Measurements from ENCODE around the gene C1GALT1.
A peak's percentile ranks its signal among the peaks of the same experiment; 100 is the strongest.

The C1GALT1 gene

DNA sequence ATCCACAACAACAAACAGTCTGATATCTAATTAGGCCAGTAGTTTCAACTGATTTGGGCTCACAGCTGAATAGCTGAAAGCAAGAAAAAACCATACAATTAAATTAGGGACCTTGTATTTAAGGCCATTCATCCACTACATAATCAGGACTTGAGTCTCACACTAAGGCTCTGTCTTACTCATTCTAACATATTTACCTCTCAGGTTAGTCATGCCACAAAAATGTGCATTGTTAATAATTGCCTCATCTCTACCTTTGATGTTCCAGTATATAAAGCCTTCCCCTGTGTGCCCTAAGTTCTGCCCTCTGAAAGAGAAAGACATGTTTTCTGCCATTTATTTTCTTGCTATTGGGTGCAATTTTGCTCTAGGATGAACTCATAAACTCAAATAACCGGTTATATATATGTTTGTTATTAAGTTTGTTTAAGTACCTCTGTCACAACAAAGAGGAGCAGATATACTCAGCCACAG, 5.3 kb upstream of the C1GALT1 start (continued):
- TF ChIP-seq ZNF664 (tag by site-specific recombination; IDR thresholded peaks at IDR 0.05) = no peak
- TF ChIP-seq MYNN (tag by site-specific recombination; IDR thresholded peaks at IDR 0.05; ENCODE audit: borderline replicate concordance) = no peak
- TF ChIP-seq, protein P1, sequence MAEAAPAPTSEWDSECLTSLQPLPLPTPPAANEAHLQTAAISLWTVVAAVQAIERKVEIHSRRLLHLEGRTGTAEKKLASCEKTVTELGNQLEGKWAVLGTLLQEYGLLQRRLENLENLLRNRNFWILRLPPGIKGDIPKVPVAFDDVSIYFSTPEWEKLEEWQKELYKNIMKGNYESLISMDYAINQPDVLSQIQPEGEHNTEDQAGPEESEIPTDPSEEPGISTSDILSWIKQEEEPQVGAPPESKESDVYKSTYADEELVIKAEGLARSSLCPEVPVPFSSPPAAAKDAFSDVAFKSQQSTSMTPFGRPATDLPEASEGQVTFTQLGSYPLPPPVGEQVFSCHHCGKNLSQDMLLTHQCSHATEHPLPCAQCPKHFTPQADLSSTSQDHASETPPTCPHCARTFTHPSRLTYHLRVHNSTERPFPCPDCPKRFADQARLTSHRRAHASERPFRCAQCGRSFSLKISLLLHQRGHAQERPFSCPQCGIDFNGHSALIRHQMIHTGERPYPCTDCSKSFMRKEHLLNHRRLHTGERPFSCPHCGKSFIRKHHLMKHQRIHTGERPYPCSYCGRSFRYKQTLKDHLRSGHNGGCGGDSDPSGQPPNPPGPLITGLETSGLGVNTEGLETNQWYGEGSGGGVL (tag by site-specific recombination; IDR thresholded peaks at IDR 0.05) = no peak
- no peak for TF ChIP-seq ZNF548 (tag by site-specific recombination; IDR thresholded peaks at IDR 0.05)
- TF ChIP-seq ZNF354C (tag by site-specific recombination; IDR thresholded peaks at IDR 0.05; ENCODE audit: borderline replicate concordance, low read depth) = no peak
- TF ChIP-seq GLI2 (tag by site-specific recombination; IDR thresholded peaks at IDR 0.05; ENCODE audit: borderline replicate concordance, low read depth) = no peak
- TF ChIP-seq RBAK (tag by site-specific recombination; IDR thresholded peaks at IDR 0.05) = no peak
- no peak for TF ChIP-seq KLF9 (tag by site-specific recombination; IDR thresholded peaks at IDR 0.05; ENCODE audit: low read depth)
- no peak for TF ChIP-seq BCL11B (tag by site-specific recombination; IDR thresholded peaks at IDR 0.05; ENCODE audit: low read depth)
- TF ChIP-seq ZNF155 (tag by site-specific recombination; IDR thresholded peaks at IDR 0.05) = no peak
- TF ChIP-seq ZNF112 (tag by site-specific recombination; IDR thresholded peaks at IDR 0.05) = no peak
- TF ChIP-seq ZNF629 (tag by site-specific recombination; IDR thresholded peaks at IDR 0.05) = peak; percentile 59
- no peak for TF ChIP-seq ZNF549 (tag by site-specific recombination; IDR thresholded peaks at IDR 0.05)
- no peak for TF ChIP-seq ZNF121 (tag by site-specific recombination; IDR thresholded peaks at IDR 0.05)
- TF ChIP-seq MEIS1 (CRISPR knock-in tag; IDR thresholded peaks at IDR 0.05; ENCODE audit: borderline replicate concordance) = no peak
- TF ChIP-seq, protein P2, sequence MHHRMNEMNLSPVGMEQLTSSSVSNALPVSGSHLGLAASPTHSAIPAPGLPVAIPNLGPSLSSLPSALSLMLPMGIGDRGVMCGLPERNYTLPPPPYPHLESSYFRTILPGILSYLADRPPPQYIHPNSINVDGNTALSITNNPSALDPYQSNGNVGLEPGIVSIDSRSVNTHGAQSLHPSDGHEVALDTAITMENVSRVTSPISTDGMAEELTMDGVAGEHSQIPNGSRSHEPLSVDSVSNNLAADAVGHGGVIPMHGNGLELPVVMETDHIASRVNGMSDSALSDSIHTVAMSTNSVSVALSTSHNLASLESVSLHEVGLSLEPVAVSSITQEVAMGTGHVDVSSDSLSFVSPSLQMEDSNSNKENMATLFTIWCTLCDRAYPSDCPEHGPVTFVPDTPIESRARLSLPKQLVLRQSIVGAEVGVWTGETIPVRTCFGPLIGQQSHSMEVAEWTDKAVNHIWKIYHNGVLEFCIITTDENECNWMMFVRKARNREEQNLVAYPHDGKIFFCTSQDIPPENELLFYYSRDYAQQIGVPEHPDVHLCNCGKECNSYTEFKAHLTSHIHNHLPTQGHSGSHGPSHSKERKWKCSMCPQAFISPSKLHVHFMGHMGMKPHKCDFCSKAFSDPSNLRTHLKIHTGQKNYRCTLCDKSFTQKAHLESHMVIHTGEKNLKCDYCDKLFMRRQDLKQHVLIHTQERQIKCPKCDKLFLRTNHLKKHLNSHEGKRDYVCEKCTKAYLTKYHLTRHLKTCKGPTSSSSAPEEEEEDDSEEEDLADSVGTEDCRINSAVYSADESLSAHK (tag by site-specific recombination; IDR thresholded peaks at IDR 0.05) = no peak
- TF ChIP-seq, protein P3, sequence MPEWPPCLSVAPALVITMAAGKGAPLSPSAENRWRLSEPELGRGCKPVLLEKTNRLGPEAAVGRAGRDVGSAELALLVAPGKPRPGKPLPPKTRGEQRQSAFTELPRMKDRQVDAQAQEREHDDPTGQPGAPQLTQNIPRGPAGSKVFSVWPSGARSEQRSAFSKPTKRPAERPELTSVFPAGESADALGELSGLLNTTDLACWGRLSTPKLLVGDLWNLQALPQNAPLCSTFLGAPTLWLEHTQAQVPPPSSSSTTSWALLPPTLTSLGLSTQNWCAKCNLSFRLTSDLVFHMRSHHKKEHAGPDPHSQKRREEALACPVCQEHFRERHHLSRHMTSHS (tag by site-specific recombination; IDR thresholded peaks at IDR 0.05) = no peak
- TF ChIP-seq, protein P4, sequence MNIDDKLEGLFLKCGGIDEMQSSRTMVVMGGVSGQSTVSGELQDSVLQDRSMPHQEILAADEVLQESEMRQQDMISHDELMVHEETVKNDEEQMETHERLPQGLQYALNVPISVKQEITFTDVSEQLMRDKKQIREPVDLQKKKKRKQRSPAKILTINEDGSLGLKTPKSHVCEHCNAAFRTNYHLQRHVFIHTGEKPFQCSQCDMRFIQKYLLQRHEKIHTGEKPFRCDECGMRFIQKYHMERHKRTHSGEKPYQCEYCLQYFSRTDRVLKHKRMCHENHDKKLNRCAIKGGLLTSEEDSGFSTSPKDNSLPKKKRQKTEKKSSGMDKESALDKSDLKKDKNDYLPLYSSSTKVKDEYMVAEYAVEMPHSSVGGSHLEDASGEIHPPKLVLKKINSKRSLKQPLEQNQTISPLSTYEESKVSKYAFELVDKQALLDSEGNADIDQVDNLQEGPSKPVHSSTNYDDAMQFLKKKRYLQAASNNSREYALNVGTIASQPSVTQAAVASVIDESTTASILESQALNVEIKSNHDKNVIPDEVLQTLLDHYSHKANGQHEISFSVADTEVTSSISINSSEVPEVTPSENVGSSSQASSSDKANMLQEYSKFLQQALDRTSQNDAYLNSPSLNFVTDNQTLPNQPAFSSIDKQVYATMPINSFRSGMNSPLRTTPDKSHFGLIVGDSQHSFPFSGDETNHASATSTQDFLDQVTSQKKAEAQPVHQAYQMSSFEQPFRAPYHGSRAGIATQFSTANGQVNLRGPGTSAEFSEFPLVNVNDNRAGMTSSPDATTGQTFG (tag by site-specific recombination; IDR thresholded peaks at IDR 0.05; ENCODE audit: borderline replicate concordance) = no peak
- TF ChIP-seq ZSCAN16 (tag by site-specific recombination; IDR thresholded peaks at IDR 0.05) = no peak
- no peak for TF ChIP-seq ZFHX2 (tag by site-specific recombination; conservative IDR thresholded peaks at IDR 0.05)
- TF ChIP-seq ZNF561 (tag by site-specific recombination; IDR thresholded peaks at IDR 0.05; ENCODE audit: borderline replicate concordance) = no peak
- peak; percentile 61 for TF ChIP-seq ZNF366 (tag by site-specific recombination; conservative IDR thresholded peaks at IDR 0.05)
- TF ChIP-seq SCRT1 (tag by site-specific recombination; IDR thresholded peaks at IDR 0.05; ENCODE audit: borderline replicate concordance) = no peak
- no peak for TF ChIP-seq ZNF324 (tag by site-specific recombination; IDR thresholded peaks at IDR 0.05)
- TF ChIP-seq KLF7 (tag by site-specific recombination; IDR thresholded peaks at IDR 0.05; ENCODE audit: borderline replicate concordance) = no peak
- TF ChIP-seq HOXA7 (CRISPR knock-in tag; IDR thresholded peaks at IDR 0.05; ENCODE audit: borderline replicate concordance) = no peak
- no peak for TF ChIP-seq ZNF768 (tag by site-specific recombination; IDR thresholded peaks at IDR 0.05)
- no peak for TF ChIP-seq ZNF510 (tag by site-specific recombination; IDR thresholded peaks at IDR 0.05; ENCODE audit: insufficient replicate concordance)
- TF ChIP-seq ZNF16 (tag by site-specific recombination; IDR thresholded peaks at IDR 0.05; ENCODE audit: low read depth) = no peak
- TF ChIP-seq SETDB1 (IDR thresholded peaks at IDR 0.05; ENCODE audit: insufficient read length, low read length) = no peak
- no peak for TF ChIP-seq ZNF140 (tag by site-specific recombination; IDR thresholded peaks at IDR 0.05)

All from HEK293 (cell line).